Liver (tissue), 9 donors: ENCODE measurements around the gene SGK1. TPM values are rescaled to one million over a fixed set of nuclear protein-coding genes. Genes with fewer than 3 reads are reported as not detected.

Experiments
- DNase-seq: peaks from one replicate; pipeline ENCODE4 v3.0.0-alpha.2; 2017; ENCODE audit warnings: low spot score
- H3K27ac ChIP-seq, 2 donors: one replicate each; pipeline ENCODE4 v1.7.0; 2013; ENCODE audit warnings: inconsistent platforms in 2 of 2, low read length in 2 of 2, control low read depth in 1 of 2, low read depth in 1 of 2, mild to moderate bottlenecking in 1 of 2
- H3K27me3 ChIP-seq, 4 donors: one replicate each; pipeline versions ENCODE4 v1.6.1 to v1.7.0; 2013; ENCODE audit warnings: low read length in 3 of 4, inconsistent platforms in 1 of 4, mild to moderate bottlenecking in 1 of 4, moderate library complexity in 1 of 4; ENCODE audit not compliant: control insufficient read depth in 4 of 4, insufficient read depth in 4 of 4
- H3K36me3 ChIP-seq, 4 donors: one replicate each; pipeline versions ENCODE4 v1.6.1 to v1.7.0; 2013; ENCODE audit warnings: low read length in 3 of 4, mild to moderate bottlenecking in 3 of 4, low read depth in 1 of 4, moderate library complexity in 1 of 4; ENCODE audit not compliant: control insufficient read depth in 4 of 4, insufficient read depth in 3 of 4
- H3K4me1 ChIP-seq, 4 donors: one replicate each; pipeline versions ENCODE4 v1.6.1 to v1.7.0; 2013; ENCODE audit warnings: low read length in 3 of 4, mild to moderate bottlenecking in 3 of 4, moderate library complexity in 1 of 4; ENCODE audit not compliant: control insufficient read depth in 4 of 4, insufficient read depth in 4 of 4
- H3K4me3 ChIP-seq, 3 donors: one replicate each; pipeline versions ENCODE4 v1.6.1 to v1.7.0; 2013; ENCODE audit warnings: low read length in 3 of 3, control low read depth in 1 of 3, low read depth in 1 of 3, mild to moderate bottlenecking in 1 of 3
- H3K9ac ChIP-seq, 2 donors: one replicate each; pipeline ENCODE4 v1.7.0; 2013; ENCODE audit warnings: low read length in 2 of 2, mild to moderate bottlenecking in 2 of 2, moderate library complexity in 2 of 2, control low read depth in 1 of 2, low read depth in 1 of 2
- H3K9me3 ChIP-seq, 4 donors: one replicate each; pipeline versions ENCODE4 v1.6.1 to v1.7.0; 2013; ENCODE audit warnings: low read length in 3 of 4; ENCODE audit not compliant: control insufficient read depth in 4 of 4
- CTCF ChIP-seq: fragments of 150-350 bp; IDR thresholded peaks from 2 replicates; pipeline ENCODE4 v1.5.1; 2017; ENCODE audit warnings: improper control_type of control experiment, low read depth, low read length; ENCODE audit not compliant: missing input control
- EGR1 ChIP-seq, 2 donors: IDR thresholded peaks; 2 replicates each; pipeline ENCODE4 v1.6.1; 2016 to 2018; ENCODE audit warnings: antibody characterized with exemption in 2 of 2, low read depth in 2 of 2
- FOXA1 ChIP-seq: IDR thresholded peaks from 2 replicates; pipeline ENCODE4 v1.6.1; 2016; ENCODE audit warnings: antibody characterized with exemption
- FOXA2 ChIP-seq: IDR thresholded peaks from 2 replicates; pipeline ENCODE4 v1.6.1; 2016; ENCODE audit warnings: antibody characterized with exemption
- GABPA ChIP-seq, 2 donors: IDR thresholded peaks in 1 of 2; conservative IDR thresholded peaks in 1 of 2; 2 replicates each; pipeline ENCODE4 v1.6.1; 2016; ENCODE audit warnings: antibody characterized with exemption in 2 of 2, mild to moderate bottlenecking in 1 of 2, moderate library complexity in 1 of 2
- HNF4A ChIP-seq, 2 donors: conservative IDR thresholded peaks; 2 replicates each; pipeline ENCODE4 v1.6.1; 2016; ENCODE audit warnings: antibody characterized with exemption in 2 of 2, mild to moderate bottlenecking in 2 of 2
- HNF4G ChIP-seq: IDR thresholded peaks from 2 replicates; pipeline ENCODE4 v1.6.1; 2016; ENCODE audit warnings: antibody characterized with exemption
- JUND ChIP-seq, 2 donors: IDR thresholded peaks; 2 replicates each; pipeline ENCODE4 v1.6.1; 2016; ENCODE audit warnings: antibody characterized with exemption in 2 of 2
- NR2F2 ChIP-seq: IDR thresholded peaks from 2 replicates; pipeline ENCODE4 v1.6.1; 2016; ENCODE audit warnings: antibody characterized with exemption
- RAD21 ChIP-seq, 2 donors: IDR thresholded peaks; 2 replicates each; pipeline ENCODE4 v1.6.1; 2016; ENCODE audit warnings: antibody characterized with exemption in 2 of 2, mild to moderate bottlenecking in 2 of 2
- RXRA ChIP-seq, 2 donors: IDR thresholded peaks; 2 replicates each; pipeline ENCODE4 v1.6.1; 2017 to 2018; ENCODE audit warnings: antibody characterized with exemption in 2 of 2, mild to moderate bottlenecking in 1 of 2
- TAF1 ChIP-seq: conservative IDR thresholded peaks from 2 replicates; pipeline ENCODE4 v1.6.1; 2016; ENCODE audit warnings: antibody characterized with exemption, mild to moderate bottlenecking
- WGBS: extraction: QIAGEN DNeasy Blood & Tissue Kit; methylation state at CpG from one replicate; pipeline ENCODE4 v1.1.7; 2013; 5-methylcytosine and 5-hydroxymethylcytosine counted together
- polyA plus RNA-seq, 2 donors: library from polyadenylated mRNA; stranded (reverse) in 1 of 2; unstranded in 1 of 2; fragments of 200-250 nt in 1 of 2; fragments of >200 nt in 1 of 2; fragmentation: Nextera tagmentation in 1 of 2; extraction: Ambion mirVana in 1 of 2; gene quantifications; one replicate each; pipeline versions ENCODE4 v1.2.1 to v1.2.3, GENCODE V29; 2013 to 2015
- total RNA-seq, 2 donors: library from RNA; depleted of rRNA; stranded (reverse); fragments of >200 nt; gene quantifications; one replicate each; pipeline ENCODE4 v1.2.3, GENCODE V29; 2014
- TF ChIP-seq, protein P1 (sequence below): IDR thresholded peaks from 2 replicates; pipeline ENCODE4 v1.6.1; 2016; ENCODE audit warnings: antibody characterized with exemption
- TF ChIP-seq, protein P2 (sequence below): IDR thresholded peaks from 2 replicates; pipeline ENCODE4 v1.6.1; 2016; ENCODE audit warnings: antibody characterized with exemption, mild to moderate bottlenecking
- TF ChIP-seq, protein P3 (sequence below): IDR thresholded peaks from 2 replicates; pipeline ENCODE4 v1.6.1; 2016; ENCODE audit warnings: antibody characterized with exemption
- TF ChIP-seq, protein P4 (sequence below): IDR thresholded peaks from 2 replicates; pipeline ENCODE4 v1.6.1; 2016; ENCODE audit warnings: antibody characterized with exemption
- donor health status: healthy.
- donor health status: healthy.
- donor health status: healthy.
- donor health status: healthy.
- donor health status: healthy.

SGK1 gene
- total and polyA plus RNA-seq, 4 donors = 28.0 to 113 (median 35.4) TPM

DNA sequence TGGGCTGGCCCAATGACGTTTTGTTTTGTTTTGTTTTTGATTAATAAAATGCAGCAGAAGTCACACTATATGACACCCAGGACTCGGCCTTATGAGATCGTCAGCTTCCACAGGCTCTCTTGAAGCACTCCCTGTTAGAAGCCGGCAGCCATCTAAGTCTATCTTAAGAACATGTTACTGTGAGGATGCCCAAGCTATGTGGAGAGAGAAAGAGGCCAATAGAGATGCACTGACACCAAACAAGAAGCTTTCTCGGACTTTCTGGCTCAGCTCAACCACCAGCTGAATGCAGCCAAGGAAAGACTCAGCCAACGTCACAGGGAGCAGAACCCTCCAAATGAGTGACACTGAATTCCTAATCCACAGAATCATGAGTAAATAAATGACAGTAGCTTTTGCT, 14.0 kb downstream of the SGK1 start:
- DNase-seq = no peak
- H3K9ac ChIP-seq = no peak overlapping the region
- H3K27me3 ChIP-seq = no peaks in the 10 kb centered on the region
- TF ChIP-seq, protein P1, sequence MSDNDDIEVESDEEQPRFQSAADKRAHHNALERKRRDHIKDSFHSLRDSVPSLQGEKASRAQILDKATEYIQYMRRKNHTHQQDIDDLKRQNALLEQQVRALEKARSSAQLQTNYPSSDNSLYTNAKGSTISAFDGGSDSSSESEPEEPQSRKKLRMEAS = no peak
- TF ChIP-seq EGR1 (IDR thresholded peaks at IDR 0.05; ENCODE audit: low read depth in 2 of 2) (no peak), HNF4G (no peak)
- TF ChIP-seq, protein P2, sequence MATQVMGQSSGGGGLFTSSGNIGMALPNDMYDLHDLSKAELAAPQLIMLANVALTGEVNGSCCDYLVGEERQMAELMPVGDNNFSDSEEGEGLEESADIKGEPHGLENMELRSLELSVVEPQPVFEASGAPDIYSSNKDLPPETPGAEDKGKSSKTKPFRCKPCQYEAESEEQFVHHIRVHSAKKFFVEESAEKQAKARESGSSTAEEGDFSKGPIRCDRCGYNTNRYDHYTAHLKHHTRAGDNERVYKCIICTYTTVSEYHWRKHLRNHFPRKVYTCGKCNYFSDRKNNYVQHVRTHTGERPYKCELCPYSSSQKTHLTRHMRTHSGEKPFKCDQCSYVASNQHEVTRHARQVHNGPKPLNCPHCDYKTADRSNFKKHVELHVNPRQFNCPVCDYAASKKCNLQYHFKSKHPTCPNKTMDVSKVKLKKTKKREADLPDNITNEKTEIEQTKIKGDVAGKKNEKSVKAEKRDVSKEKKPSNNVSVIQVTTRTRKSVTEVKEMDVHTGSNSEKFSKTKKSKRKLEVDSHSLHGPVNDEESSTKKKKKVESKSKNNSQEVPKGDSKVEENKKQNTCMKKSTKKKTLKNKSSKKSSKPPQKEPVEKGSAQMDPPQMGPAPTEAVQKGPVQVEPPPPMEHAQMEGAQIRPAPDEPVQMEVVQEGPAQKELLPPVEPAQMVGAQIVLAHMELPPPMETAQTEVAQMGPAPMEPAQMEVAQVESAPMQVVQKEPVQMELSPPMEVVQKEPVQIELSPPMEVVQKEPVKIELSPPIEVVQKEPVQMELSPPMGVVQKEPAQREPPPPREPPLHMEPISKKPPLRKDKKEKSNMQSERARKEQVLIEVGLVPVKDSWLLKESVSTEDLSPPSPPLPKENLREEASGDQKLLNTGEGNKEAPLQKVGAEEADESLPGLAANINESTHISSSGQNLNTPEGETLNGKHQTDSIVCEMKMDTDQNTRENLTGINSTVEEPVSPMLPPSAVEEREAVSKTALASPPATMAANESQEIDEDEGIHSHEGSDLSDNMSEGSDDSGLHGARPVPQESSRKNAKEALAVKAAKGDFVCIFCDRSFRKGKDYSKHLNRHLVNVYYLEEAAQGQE = no peak
- H3K4me1 ChIP-seq = no peaks in the 10 kb centered on the region
- WGBS = 82% methylated on average over 6 of the region's 6 CpGs
- no peak overlapping the region for H3K4me3 ChIP-seq
- H3K36me3 ChIP-seq = no peaks in the 10 kb centered on the region
- no peaks in the 10 kb centered on the region for H3K9me3 ChIP-seq
- no peak overlapping the region for H3K27ac ChIP-seq

- no peaks in the 10 kb centered on the region for H3K9me3 ChIP-seq
- H3K4me3 ChIP-seq = no peak overlapping the region
- H3K36me3 ChIP-seq = no peaks in the 10 kb centered on the region
- H3K4me1 ChIP-seq = no peaks in the 10 kb centered on the region
- H3K27me3 ChIP-seq = no peaks in the 10 kb centered on the region
- 60% methylated on average over 3 of the region's 3 CpGs for WGBS
- DNase-seq = no peak
- TF ChIP-seq CTCF (no peak), HNF4G (no peak), RXRA (IDR thresholded peaks at IDR 0.05) (no peak), JUND (IDR thresholded peaks at IDR 0.05) (no peak), TAF1 (no peak), FOXA2 (no peak), HNF4A (conservative IDR thresholded peaks at IDR 0.05) (no peak), GABPA (IDR thresholded peaks at IDR 0.05 in 1 of 2, conservative IDR thresholded peaks at IDR 0.05 in 1 of 2) (no peak)
- TF ChIP-seq, protein P1 = no peak
- no peak overlapping the region for H3K9ac ChIP-seq
- no peak overlapping the region for H3K27ac ChIP-seq
These were observed 18.7 kb downstream of the SGK1 start for GRCh38 chr6:134299236-134299635.

DNA sequence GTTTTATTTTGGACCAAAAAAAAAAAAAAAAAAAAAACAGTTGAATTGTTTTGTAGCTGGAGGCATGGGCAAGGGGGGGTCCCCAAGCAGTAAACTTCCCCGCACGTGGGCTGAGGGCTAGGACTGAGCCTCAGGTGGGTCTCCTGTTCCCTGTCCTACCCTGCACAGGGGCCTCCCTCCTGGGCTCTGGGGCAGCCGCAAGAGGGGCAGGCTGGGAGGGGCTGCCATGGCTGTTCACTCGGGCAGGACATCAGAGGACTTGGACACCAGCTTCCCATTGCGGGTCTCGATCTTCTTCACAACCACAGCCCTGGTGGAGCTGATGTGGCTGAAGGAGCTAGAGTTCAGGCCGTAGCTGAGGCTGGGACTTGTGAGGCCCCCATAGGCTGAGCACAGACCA, 21.1 kb downstream of the SGK1 start:
- H3K4me3 ChIP-seq = no peak overlapping the region
- no peaks in the 10 kb centered on the region for H3K36me3 ChIP-seq
- 95% methylated on average over 7 of the region's 7 CpGs for WGBS
- no peaks in the 10 kb centered on the region for H3K9me3 ChIP-seq
- no peak overlapping the region for H3K9ac ChIP-seq
- no peaks in the 10 kb centered on the region for H3K4me1 ChIP-seq
- H3K27ac ChIP-seq = no peak overlapping the region
- no peaks in the 10 kb centered on the region for H3K27me3 ChIP-seq
- DNase-seq = no peak
- no peak for TF ChIP-seq HNF4G
- TF ChIP-seq, protein P3, sequence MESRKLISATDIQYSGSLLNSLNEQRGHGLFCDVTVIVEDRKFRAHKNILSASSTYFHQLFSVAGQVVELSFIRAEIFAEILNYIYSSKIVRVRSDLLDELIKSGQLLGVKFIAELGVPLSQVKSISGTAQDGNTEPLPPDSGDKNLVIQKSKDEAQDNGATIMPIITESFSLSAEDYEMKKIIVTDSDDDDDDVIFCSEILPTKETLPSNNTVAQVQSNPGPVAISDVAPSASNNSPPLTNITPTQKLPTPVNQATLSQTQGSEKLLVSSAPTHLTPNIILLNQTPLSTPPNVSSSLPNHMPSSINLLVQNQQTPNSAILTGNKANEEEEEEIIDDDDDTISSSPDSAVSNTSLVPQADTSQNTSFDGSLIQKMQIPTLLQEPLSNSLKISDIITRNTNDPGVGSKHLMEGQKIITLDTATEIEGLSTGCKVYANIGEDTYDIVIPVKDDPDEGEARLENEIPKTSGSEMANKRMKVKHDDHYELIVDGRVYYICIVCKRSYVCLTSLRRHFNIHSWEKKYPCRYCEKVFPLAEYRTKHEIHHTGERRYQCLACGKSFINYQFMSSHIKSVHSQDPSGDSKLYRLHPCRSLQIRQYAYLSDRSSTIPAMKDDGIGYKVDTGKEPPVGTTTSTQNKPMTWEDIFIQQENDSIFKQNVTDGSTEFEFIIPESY = no peak
- TF ChIP-seq RAD21 (IDR thresholded peaks at IDR 0.05) = no peak
- no peak for TF ChIP-seq NR2F2
- TF ChIP-seq FOXA1 = no peak
- TF ChIP-seq, protein P2 = no peak
- TF ChIP-seq, protein P4, sequence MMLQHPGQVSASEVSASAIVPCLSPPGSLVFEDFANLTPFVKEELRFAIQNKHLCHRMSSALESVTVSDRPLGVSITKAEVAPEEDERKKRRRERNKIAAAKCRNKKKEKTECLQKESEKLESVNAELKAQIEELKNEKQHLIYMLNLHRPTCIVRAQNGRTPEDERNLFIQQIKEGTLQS = no peak
- no peak for TF ChIP-seq TAF1
- TF ChIP-seq JUND (IDR thresholded peaks at IDR 0.05) = no peak
- no peak for TF ChIP-seq HNF4A (conservative IDR thresholded peaks at IDR 0.05)
- no peak for TF ChIP-seq GABPA (IDR thresholded peaks at IDR 0.05 in 1 of 2, conservative IDR thresholded peaks at IDR 0.05 in 1 of 2)
- no peak for TF ChIP-seq EGR1 (IDR thresholded peaks at IDR 0.05; ENCODE audit: low read depth in 2 of 2)
